ENCODE measurements around the gene NHEJ1. TPM values are rescaled to one million over a fixed set of nuclear protein-coding genes. Genes with fewer than 3 reads are reported as not detected.

NHEJ1 gene
- total and polyA plus RNA-seq, 2 of the 13 experiments (the other 11 are each of a cell fraction or from before 2014, with no cell fraction given): 30.0 to 30.7 TPM

- TF ChIP-seq NR2F6 (IDR thresholded peaks at IDR 0.05): peak; percentile 80
- TF ChIP-seq NR2F6 (CRISPR knock-in tag; IDR thresholded peaks at IDR 0.05): peak; percentile 52; the same call in 1 of the 2 replicates
- no peak; the same call in 1 of the 2 replicates for TF ChIP-seq ZNF441 (CRISPR knock-in tag; IDR thresholded peaks at IDR 0.05; ENCODE audit: borderline replicate concordance)
- TF ChIP-seq HOXA7 (CRISPR knock-in tag; IDR thresholded peaks at IDR 0.05): no peak
- TF ChIP-seq LCORL (IDR thresholded peaks at IDR 0.05): no peak
- TF ChIP-seq LCORL (CRISPR knock-in tag; IDR thresholded peaks at IDR 0.05): peak; percentile 97
- no peak for TF ChIP-seq ZKSCAN5 (CRISPR knock-in tag; IDR thresholded peaks at IDR 0.05)
- no peak for TF ChIP-seq ZNF513 (CRISPR knock-in tag; conservative IDR thresholded peaks at IDR 0.05)
- no peak for TF ChIP-seq USF2 (IDR thresholded peaks at IDR 0.05; ENCODE audit: low read depth, low read length)
- TF ChIP-seq USF2 (CRISPR knock-in tag; IDR thresholded peaks at IDR 0.05; ENCODE audit: borderline replicate concordance): peak; percentile 57
- peak; percentile 41; the same call in 1 of the 2 replicates for TF ChIP-seq KLF6 (CRISPR knock-in tag; IDR thresholded peaks at IDR 0.05)
- peak; percentile 20; the same call in 1 of the 2 replicates for TF ChIP-seq HNF4G (IDR thresholded peaks at IDR 0.05; ENCODE audit: borderline replicate concordance, low read depth, low read length)
- TF ChIP-seq HNF4G (CRISPR knock-in tag; IDR thresholded peaks at IDR 0.05; ENCODE audit: borderline replicate concordance, low read depth): peak; percentile 77
- no peak for TF ChIP-seq ZNF496 (CRISPR knock-in tag; IDR thresholded peaks at IDR 0.05; ENCODE audit: insufficient replicate concordance)
- no peak for TF ChIP-seq ZNF205 (CRISPR knock-in tag; IDR thresholded peaks at IDR 0.05)
- TF ChIP-seq REL (CRISPR knock-in tag; conservative IDR thresholded peaks at IDR 0.05): 0 out of 2 replicates have a peak, but pooled peaks have one; percentile 66
- no peak for TF ChIP-seq MAF1 (CRISPR knock-in tag; IDR thresholded peaks at IDR 0.05; ENCODE audit: borderline replicate concordance)
- peak; percentile 17; the same call in 1 of the 2 replicates for TF ChIP-seq ZBTB26 (CRISPR knock-in tag; IDR thresholded peaks at IDR 0.05; ENCODE audit: borderline replicate concordance)
- peak; percentile 88 for TF ChIP-seq MED1 (CRISPR knock-in tag; IDR thresholded peaks at IDR 0.05)
- TF ChIP-seq FOSL1 (CRISPR knock-in tag; IDR thresholded peaks at IDR 0.05; ENCODE audit: borderline replicate concordance): no peak
- TF ChIP-seq ZFP1 (CRISPR knock-in tag; IDR thresholded peaks at IDR 0.05): no peak
- peak; percentile 63; the same call in 1 of the 2 replicates for TF ChIP-seq KMT2B (CRISPR knock-in tag; IDR thresholded peaks at IDR 0.05)
- TF ChIP-seq POLR2G (IDR thresholded peaks at IDR 0.05; ENCODE audit: low read depth, low read length): no peak
- TF ChIP-seq SP1 (IDR thresholded peaks at IDR 0.05): no peak
- TF ChIP-seq SP1 (CRISPR knock-in tag; IDR thresholded peaks at IDR 0.05): no peak
- TF ChIP-seq ZMAT5 (CRISPR knock-in tag; IDR thresholded peaks at IDR 0.05; ENCODE audit: borderline replicate concordance, low read depth): no peak
- TF ChIP-seq TRIM22 (IDR thresholded peaks at IDR 0.05): no peak
Measured at GRCh38 chr2:219111375-219112061, 49.1 kb downstream of the NHEJ1 start (continued).

All from HepG2 (cell line).